Activated naive CD4-positive, alpha-beta T cell (primary cell): ENCODE results near the gene LARP1B.
"Not testable (repeated sequence)": the region's sequence is repeated elsewhere in the genome, so short reads cannot be mapped to it uniquely, and the experiment has no call there.

Experiments
- DNase-seq, 4 experiments: peaks; one replicate each; lab custom pipeline; 2025; lab: John Stamatoyannopoulos, UW

LARP1B gene

DNA sequence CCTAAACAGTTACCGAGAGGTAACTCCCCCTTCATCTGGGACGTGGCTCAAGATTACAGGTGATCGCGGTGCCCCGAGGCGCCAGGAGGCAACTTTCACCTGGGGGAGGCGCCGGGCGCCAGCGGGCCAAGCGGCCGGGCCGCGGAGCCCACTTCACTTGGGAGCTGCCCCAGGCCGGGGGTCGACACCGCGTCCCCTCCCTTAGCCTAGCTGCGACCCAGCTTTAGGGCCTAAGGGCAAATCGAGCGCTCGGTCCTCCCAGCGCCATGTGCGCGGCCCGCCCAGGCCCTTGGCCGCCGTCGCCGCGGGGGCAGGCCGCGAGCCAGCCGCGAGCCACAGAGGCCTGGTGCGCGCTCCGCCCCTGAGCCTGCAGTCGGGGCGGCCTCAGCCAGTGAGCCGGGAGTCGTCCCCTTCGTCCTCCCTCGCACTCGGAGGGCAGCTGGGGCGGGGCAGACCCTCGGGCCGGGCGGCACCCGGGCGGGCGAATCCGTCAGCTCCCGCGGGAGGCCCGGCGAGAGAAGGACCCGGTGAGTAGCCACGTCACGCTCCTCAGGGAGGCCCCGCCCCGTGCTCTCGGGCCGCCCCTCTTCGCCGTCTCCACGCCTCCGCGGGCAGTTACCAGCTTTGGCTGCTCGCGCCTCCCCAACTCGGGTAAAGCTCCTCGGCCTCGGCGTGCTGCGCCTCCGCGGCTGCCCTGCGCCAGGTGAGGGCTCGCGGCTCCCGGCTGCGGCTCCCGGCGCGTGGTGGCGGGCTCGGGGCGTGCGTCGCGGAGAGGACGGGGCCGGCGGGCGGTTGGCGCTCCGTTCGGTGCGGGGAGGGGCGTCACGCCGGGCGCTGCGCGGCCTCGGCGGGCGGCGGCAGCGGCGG lies at the start of gene LARP1B:
LARP1B (plus strand) TSS at position 614 of the 867 bp plus-strand sequence. CDS start 13,640 bp downstream, outside the sequence.
- DNase-seq = peak; percentile 72 to 85 (median 75)

DNA sequence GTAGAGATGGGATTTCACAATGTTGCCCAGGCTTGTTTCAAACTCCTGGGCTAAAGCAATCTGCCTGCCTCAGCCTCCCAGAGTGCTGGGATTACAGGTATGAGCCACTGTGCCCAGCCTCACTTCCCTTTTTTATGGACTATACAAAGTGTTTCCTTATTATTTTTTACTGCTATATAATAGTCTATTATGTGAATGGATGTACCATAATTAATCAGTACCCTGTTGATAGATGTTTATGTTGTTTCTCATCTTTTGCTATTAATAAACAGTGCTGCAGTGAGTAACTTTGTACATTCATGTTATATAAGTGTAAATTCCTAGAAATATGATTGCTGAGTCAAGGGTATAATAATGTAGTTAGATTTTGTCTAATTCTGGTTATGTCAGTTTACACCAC lies 35.8 kb upstream of the LARP1B start:
- no peak for DNase-seq

DNA sequence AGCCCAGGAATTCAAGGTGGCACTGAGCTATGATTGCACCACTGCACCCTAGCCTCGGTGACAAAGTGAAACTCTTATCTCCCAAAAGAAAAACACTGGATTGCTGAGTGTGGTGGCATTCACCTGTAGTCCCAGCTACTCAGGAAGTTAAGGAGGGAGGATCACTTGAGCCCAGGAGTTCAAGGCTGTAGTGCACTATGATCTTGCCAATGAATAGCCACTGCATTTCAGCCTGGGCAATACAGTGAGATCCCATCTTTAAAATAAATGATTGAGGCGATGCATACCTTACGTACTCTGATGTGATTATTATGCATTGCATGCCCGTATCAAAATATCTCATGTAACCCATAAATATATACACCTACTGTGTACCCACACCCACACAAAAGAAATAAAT lies 31.2 kb upstream of the LARP1B start:
- DNase-seq = no peak

DNA sequence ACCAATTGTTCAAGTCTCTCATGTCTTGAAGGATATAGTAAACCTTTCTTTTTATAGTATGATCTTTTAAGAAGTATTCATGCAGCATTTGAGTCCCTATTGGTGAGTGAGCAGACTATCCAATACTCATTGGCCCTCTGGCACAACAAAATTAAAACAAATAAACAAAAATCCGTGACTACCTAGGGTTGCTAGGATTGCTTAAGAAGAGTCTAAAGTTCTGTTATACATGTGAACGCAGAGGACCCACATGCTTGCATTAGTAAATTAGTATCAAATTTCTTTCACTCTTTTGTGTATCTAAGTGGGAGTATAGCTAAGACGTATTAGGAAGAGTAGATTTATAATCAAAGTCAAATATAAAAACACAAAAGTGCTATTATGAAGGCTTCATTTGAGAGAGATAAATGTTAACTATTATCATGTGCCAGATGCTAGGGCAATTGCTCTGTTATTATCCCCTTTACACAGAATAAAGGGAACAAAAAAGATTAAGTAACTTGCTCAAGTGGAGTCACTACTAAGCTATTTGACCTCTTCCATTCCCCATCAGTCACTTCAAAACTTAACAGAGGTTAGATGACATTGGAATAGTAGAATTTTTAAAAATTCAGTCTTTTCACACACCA lies 29.2 kb upstream of the LARP1B start:
- DNase-seq = no peak

DNA sequence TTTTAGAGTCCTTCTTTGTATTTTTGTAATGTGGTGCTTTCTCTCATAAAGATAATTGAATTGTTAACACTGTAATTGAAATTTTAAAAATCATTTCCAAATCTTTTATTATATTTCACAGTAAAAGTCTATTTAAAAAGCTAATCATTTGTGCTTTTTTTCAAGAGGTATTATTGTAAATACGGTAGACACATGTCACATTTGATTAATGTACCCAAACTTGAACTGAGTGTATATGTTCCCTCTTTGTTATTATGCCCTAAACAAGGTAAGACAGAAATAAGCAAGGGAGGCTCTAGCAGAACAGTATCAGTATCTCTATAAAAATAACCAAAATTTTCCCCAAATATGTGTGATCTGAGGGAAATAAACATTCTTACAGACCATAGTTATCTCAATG lies 21.5 kb upstream of the LARP1B start:
- DNase-seq = no peak

DNA sequence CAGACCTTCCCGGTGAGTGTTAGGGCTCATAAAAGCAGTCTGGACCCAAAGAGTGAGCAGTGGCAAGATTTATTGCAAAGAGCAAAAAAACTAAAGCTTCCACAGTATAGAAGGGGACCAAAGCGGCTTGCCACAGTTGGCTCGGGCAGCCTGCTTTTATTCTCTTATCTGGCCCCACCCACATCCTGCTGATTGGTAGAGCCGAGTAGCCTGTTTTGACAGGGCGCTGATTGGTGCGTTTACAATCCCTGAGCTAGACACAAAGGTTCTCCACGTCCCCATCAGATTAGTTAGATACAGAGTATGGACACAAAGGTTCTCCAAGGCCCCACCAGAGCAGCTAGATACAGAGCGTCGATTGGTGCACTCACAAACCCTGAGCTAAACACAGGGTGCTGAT lies 14.1 kb upstream of the LARP1B start:
- not testable (repeated sequence) for DNase-seq

DNA sequence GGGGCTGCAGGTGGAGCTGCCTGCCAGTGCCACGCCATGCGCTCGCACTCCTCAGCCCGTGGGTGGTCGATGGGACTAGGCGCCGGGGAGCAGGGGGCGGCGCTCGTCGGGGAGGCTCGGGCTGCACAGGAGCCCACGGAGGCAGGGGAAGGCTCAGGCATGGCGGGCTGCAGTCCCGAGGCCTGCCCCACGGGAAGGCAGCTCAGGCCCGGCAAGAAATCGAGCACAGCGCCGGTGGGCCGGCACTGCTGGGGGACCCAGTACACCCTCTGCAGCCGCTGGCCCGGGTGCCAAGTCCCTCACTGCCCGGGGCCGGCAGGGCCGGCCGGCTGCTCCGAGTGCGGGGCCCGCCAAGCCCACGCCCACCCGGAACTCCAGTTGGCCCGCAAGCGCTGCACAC lies 13.6 kb upstream of the LARP1B start:
- DNase-seq = not testable (repeated sequence)

DNA sequence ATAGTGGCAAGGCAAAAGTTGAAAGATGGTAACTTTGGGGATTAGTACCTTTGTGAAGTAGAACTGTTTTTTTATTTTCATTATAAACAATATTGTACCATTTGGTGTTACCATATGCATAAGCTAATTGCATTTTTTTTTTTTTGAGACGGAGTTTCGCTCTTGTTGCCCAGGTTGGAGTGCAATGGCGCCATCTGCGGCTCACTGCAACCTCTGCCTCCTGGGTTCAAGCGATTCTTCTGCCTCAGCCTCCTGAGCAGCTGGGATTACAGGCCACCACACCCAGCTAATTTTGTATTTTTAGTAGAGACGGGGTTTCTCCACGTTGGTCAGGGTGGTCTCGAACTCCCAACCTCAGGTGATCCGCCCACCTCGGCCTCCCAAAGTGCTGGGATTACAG lies 9.9 kb upstream of the LARP1B start:
- not testable (repeated sequence) for DNase-seq

DNA sequence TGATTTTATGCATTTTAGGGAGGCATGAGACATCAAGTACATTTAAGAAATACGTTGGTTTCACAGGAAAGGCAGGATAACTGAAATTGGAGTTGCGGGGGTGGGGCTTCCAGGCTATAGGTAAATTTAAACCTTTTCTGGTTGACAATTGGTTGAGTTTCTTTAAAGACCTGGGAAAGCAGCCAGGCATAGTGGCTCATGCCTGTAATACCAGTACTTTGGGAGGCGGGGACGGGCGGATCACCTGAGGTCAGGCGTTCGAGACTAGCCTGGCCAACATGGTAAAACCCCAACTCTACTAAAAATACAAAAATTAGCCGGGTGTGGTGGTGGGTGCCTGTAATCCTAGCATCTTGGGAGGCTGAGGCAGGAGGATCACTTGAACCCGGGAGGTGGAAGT lies 6.2 kb upstream of the LARP1B start:
- DNase-seq = not testable (repeated sequence)

DNA sequence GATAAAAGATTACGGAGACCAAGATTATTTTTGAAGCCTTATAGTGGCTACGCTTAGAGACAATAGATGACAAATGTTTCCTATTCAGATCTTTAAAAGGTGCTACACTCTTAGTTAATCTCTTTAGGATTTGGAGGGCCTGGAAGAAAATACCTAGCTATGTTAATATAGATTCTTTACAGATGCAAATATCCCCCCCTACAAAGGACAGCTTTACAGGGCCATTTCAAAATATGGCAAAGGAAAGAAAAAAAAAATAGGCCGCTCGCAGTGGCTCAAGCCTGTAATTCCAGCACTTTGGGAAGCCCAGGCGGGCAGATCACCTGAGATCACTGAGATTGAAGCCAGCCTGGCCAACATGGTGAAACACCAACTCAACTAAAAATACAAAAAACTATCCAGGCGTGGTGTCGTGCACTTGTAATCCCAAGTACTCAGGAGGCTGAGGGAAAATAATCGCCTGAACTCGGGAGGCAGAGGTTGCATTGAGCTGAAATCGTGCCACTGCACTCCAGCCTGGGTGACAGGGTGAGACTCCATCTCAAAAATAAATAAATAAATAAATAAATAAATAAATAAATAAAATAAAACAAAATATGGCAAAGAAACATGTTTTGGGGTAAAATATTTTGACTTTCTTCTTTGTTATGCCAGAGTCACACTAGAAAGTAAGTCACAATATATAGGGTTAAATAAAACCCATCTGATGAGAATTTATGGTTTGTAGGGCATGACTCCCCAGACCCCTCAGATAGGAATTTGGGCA lies 5.5 kb upstream of the LARP1B start:
- not testable (repeated sequence) for DNase-seq

DNA sequence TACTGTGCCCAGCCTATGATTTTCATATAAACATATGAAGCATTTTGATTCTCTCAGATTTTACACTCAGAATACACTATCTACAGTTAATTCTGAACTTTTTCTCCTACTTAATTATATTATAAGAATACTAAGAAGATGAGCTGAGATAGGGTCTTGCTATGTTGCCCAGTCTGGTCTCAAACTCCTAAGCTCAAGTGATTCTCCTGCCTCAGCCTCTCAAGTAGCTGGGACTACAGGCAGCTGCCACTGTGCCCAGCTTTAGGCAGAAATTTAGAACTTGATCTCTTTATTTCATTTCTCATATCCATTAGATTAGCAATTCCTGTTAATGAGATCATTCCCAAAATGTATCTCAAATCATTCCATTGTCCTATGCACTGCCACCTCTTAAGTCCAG lies 4.7 kb upstream of the LARP1B start:
- DNase-seq = no peak

DNA sequence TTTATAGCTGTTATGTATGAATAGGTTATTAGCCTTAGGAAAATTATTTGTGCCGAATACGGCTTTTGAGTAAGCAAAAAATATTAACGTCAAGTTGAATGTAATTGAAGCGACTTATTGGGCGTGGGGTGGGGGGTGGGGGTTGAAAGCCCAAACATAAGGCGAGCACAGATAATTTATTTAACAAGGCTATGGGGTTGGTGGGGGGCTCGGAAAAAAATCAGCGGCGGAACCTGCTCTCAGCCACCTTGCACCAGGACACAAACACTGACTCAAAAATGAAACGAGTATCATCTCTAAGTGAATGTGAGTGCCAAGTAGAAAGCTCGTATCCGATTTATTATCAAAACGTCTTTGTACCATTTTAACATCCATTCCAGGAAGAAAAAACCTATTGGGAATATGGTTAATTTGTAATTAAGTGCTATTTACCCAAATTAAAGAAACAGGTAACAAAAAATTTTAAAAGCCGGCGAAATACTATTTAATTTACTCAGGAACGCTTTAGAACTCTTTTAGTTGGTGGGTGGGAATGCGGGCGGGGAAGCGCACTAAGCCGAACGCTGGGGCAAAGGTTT lies 902 bp upstream of the LARP1B start:
- no peak for DNase-seq

DNA sequence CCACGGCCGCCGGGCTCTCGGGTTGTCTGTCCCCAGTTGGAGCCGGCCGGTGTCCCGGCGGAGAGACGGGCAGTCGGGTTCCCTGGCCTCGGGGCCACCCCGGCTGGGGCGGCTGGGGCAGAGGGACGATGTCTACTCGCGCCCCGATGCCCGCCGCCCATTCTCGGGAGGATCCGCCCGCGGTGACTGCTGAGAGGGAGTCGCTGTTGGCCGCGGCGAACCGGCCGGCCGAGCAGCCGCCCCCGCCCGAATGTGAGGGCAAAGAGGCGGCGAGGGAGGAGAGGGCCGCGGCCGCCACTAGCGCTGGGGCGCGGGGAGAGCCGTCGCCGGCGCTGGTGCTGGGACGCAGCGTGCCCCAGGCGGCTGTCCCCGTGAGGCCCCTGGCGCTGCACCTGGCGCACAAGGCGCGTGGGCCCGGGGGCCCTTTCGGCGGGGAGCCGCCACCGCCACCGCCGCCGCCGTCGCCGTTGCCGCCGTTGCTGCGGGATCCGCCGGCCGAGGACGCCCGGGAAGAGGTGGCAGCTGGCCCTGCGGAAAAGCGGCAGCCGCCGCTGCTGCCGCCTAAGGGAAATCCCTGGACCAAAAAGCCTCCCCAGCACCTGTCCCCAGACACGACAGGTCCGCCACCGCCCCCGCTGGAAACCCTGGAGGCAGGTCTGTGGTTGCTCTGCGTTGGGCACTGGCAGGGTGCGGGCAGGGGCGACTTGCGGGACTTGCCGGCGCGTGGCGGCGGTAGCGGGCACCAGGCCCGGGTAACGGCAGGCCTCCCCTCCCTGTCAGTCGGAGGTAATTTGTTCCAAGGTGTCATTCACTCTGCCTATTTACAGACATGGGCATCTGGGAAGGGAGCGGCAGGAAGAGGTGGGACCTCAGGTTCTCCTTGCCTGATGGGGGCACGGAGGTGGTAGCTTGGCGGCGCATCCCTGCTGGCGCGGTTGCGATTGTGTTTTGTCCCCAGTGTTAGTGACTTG lies 739 bp downstream of the LARP1B start:
- peak; percentile 19 to 37 (median 30) for DNase-seq

DNA sequence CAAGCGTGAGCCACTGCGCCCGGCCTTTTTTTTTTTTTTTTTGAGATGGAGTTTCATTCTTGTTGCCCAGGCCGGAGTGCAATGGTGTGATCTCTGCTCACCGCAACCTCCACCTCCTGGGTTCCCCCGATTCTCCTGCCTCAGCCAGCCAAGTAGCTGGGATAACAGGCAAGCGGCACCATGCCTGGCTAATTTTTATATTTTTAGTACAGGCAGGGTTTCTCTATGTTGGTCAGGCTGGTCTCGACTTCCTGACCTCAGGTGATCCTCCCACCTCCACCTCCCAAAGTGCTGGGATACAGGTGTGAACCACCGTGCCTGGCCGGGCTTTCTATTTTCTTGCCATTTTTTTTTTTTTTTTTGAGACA lies 5.3 kb downstream of the LARP1B start:
- DNase-seq = not testable (repeated sequence)

DNA sequence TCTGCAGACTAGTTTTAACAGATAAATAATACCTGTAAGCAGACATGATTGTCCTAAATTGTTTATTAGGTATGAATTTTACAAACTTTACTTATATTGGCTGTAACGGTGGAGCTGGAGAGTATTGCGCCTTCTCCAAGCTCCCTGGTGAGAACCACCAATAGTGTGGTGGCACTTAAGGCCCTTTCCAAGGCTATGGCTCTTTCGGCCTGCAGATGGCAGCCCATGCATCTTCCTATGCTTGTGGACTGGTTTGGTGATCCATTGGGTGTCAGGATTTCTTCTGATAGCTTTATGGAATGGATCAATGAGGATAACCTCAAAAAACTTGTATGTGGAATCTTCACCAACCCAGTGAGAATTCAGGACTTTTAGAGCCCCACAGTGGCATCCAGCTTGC lies 7.8 kb downstream of the LARP1B start:
- no peak for DNase-seq

DNA sequence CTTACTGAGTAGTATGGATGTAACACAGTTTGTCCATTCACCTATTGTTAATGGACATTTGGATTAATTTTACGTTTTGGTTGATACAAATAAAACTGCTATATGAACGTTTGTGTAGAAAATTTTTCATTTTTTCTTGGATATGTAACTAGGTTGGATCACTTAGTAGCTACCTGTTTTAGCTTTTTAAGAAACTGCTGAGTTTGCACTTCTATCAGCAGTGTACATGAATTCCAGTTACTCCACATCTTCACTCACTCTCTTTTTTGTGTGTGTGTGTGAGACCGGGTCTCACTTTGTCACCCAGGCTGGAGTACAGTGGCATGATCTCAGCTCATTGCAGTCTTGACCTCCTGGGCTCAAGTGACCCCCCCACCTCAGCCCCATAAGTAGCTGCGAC lies 15.4 kb downstream of the LARP1B start:
- no peak for DNase-seq

DNA sequence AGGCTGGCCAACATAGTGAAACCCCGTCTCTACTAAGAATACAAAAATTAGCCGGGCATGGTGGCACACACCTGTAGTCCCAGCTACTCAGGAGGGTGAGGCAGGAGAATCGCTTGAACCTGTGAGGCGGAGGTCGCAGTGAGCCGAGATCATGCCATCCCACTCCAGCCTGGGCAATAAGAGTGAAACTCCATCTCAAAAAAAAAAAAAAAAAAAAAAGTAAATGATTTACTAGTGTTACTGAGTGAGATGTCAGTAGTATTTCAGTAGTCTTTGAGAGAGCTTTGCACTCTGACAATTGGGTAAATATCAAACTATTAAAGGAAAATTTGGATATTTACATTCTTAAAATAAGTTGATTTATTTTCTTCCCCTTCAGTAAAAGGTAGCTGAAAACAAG lies 34.2 kb downstream of the LARP1B start:
- DNase-seq = not testable (repeated sequence)

DNA sequence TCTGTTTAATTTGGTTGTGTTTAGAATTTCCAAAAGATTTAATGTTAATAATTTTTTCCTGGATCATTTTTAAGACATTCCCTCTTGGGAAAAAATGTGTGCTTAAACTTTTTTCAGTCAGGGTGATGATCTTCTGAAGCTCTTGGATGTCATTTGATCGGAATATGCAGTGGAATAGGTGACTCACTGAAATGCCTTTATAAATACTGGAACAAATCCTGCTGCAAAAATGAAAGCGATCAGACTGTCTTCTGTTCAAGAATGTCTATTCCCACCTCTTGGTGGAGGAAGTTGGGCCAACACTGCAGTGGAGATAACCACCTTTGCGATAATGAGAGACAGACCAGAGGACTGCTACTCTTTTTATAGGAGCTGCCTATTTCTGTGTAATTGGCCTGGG lies 46.7 kb downstream of the LARP1B start:
- DNase-seq = no peak

DNA sequence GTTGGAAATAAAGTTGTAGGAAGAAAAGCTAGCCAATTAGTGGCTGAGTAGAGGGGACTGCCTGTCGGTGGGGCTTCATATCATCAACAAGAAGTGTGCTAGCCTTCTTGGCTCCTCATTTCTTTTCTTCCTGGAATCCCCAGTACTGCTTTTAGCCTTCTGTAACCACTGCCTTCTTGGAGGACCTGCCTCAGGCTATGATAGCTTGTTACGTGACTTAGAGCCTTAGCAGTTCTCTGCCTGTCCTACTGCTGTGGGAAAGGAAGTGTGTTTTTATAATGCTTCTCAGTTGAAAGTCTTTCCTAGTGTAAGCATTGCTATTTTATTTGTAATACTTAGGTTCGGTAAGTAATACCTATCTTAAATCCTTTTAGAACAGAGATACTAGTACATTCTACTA lies 61.9 kb downstream of the LARP1B start:
- no peak for DNase-seq

DNA sequence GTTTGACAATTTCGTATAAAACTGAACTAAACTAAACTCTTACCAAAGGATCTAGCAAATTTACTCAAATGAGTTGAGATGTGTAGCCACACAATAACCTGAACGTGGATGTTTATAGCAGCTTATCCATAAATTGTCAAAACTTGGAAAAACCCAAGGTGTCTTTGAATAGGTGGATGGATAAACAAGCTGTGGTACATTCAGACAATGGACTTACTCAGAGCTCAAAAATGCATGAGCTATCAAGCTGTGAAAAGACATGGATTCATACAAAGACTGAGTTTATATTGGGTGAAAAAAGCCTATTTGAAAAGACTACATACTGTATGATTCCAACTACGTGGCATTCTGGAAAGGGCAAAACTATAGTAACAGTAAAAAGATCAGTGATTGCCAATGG lies 69.5 kb downstream of the LARP1B start:
- no peak for DNase-seq

DNA sequence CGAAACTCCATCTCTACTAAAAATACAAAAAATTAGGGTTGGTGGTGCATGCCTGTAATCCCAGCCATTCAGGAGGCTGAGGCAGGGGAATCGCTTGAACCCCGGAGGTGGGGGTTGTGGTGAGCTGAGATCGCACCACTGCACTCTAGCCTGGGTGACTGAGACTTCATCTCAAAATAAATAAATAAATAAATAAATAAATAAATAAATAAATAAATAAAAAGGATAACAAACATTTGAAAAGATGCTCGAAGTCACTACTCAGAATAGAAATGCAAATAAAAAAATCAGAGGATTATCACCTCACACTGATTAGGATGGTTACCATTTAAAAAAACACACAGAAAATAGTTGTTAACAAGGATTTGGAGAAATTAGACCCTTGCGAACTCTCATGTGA lies 73.8 kb downstream of the LARP1B start:
- no peak for DNase-seq
